HepG2 (cell line): ENCODE measurements around the gene PANK2. TPM values are rescaled to one million over a fixed set of nuclear protein-coding genes. Genes with fewer than 3 reads are reported as not detected.
A peak's percentile ranks its signal among the peaks of the same experiment; 100 is the strongest.

Experiments
- ATAD3A ChIP-seq: sonication (generic); formaldehyde crosslinking; IDR thresholded peaks from 2 replicates; pipeline ENCODE4 v1.4.0; 2020; ENCODE audit warnings: missing genetic modification reagents
- ESRRA ChIP-seq: sonication (generic); formaldehyde crosslinking; IDR thresholded peaks from 2 replicates; pipeline ENCODE4 v1.5.1; 2020; ENCODE audit warnings: mild to moderate bottlenecking, low read depth, missing genetic modification reagents
- FOXP1 ChIP-seq, 2 experiments: fragments of 450-650 bp in 1 of 2; IDR thresholded peaks; 2 replicates each; pipeline ENCODE4 v1.6.1; 2017 to 2018; ENCODE audit warnings: antibody characterized with exemption in 1 of 2
- PITX1 ChIP-seq: sonication (generic); formaldehyde crosslinking; IDR thresholded peaks from 2 replicates; pipeline ENCODE4 v1.5.1; 2020; ENCODE audit warnings: mild to moderate bottlenecking, missing genetic modification reagents
- SMAD9 ChIP-seq: sonication (generic); formaldehyde crosslinking; IDR thresholded peaks from 2 replicates; pipeline ENCODE4 v1.5.1; 2020; ENCODE audit warnings: mild to moderate bottlenecking, missing genetic modification reagents
- ZNF547 ChIP-seq: sonication (generic); formaldehyde crosslinking; IDR thresholded peaks from 2 replicates; pipeline ENCODE4 v1.5.1; 2020; ENCODE audit warnings: mild to moderate bottlenecking, missing genetic modification reagents
- ZNF563 ChIP-seq: sonication (generic); formaldehyde crosslinking; IDR thresholded peaks from 2 replicates; pipeline ENCODE4 v1.8.0; 2022; ENCODE audit warnings: mild to moderate bottlenecking, moderate library complexity, missing genetic modification reagents
- polyA plus RNA-seq, 8 experiments: library from polyadenylated mRNA; depleted of rRNA in 3 of 8; stranded (reverse) in 7 of 8; unstranded in 1 of 8; fragments of >200 nt; fragmentation: Illumina TruSeq in 4 of 8; extraction: Trizol in 4 of 8; gene quantifications; 2 replicates each; pipeline versions ENCODE4 v1.2.1 to v1.2.3, GENCODE V29; 2011 to 2016; ENCODE audit warnings: low read depth in 4 of 8, missing spikeins in 1 of 8, mixed read lengths in 1 of 8; ENCODE audit not compliant: insufficient read depth in 1 of 8
- total RNA-seq, 5 experiments: library from RNA; depleted of rRNA; stranded (reverse); fragments of >200 nt; fragmentation: Illumina TruSeq; extraction: Trizol; gene quantifications; 2 replicates each; pipeline ENCODE4 v1.2.3, GENCODE V29; 2016; ENCODE audit warnings: low read depth in 1 of 5
- TF ChIP-seq, protein P1 (sequence below): sonication (generic); formaldehyde crosslinking; IDR thresholded peaks from one replicate; pipeline ENCODE4 v1.5.1; 2020; ENCODE audit warnings: mild to moderate bottlenecking, missing genetic modification reagents; ENCODE audit errors: not compliant biosample characterization
- TF ChIP-seq, protein P2 (sequence below): sonication (generic); formaldehyde crosslinking; IDR thresholded peaks from 2 replicates; pipeline ENCODE4 v1.5.0; 2020; ENCODE audit warnings: mild to moderate bottlenecking, missing genetic modification reagents, borderline replicate concordance
- TF ChIP-seq, protein P3 (sequence below): sonication (generic); formaldehyde crosslinking; IDR thresholded peaks from 2 replicates; pipeline ENCODE4 v1.4.0; 2020; ENCODE audit warnings: mild to moderate bottlenecking, missing genetic modification reagents

The PANK2 gene
- total and polyA plus RNA-seq, 2 of the 13 experiments (the other 11 are each of a cell fraction or from before 2014, with no cell fraction given): 39.2 to 123 TPM

DNA sequence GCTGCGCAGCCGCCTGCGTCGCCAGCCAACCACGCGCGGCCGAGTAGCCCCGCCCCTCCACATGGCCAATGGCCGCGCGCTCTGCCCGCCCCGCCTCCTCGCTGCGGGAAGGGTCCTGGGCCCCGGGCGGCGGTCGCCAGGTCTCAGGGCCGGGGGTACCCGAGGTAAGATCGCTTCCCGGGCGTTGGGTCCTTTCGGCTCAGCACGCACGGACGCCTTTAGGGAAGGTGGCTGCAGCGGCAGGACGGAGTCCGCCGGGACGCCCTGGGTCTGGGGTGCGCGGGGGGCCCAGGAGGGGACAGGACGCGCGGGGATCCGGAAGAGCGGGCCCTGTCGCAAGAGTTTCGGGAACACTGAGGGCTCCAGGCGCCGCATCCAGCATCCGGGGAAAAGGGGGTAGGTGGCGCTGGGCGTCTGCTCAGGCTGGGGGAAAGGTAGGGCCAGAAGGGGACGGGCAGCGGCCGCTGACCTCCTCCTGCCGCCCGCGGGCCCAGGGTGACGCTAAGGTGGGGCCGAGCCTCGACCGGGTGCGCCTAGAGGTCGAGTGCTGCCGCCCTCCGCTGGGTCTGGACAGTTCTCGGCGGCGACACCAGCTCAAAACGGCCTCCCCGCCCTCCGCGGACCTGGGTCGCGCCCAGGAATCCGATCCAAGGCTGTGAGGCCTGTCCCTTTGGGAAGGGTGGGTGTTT, 42.3 kb upstream of the PANK2 start, which contains the start of gene MAVS (continued):
- TF ChIP-seq, protein P1, sequence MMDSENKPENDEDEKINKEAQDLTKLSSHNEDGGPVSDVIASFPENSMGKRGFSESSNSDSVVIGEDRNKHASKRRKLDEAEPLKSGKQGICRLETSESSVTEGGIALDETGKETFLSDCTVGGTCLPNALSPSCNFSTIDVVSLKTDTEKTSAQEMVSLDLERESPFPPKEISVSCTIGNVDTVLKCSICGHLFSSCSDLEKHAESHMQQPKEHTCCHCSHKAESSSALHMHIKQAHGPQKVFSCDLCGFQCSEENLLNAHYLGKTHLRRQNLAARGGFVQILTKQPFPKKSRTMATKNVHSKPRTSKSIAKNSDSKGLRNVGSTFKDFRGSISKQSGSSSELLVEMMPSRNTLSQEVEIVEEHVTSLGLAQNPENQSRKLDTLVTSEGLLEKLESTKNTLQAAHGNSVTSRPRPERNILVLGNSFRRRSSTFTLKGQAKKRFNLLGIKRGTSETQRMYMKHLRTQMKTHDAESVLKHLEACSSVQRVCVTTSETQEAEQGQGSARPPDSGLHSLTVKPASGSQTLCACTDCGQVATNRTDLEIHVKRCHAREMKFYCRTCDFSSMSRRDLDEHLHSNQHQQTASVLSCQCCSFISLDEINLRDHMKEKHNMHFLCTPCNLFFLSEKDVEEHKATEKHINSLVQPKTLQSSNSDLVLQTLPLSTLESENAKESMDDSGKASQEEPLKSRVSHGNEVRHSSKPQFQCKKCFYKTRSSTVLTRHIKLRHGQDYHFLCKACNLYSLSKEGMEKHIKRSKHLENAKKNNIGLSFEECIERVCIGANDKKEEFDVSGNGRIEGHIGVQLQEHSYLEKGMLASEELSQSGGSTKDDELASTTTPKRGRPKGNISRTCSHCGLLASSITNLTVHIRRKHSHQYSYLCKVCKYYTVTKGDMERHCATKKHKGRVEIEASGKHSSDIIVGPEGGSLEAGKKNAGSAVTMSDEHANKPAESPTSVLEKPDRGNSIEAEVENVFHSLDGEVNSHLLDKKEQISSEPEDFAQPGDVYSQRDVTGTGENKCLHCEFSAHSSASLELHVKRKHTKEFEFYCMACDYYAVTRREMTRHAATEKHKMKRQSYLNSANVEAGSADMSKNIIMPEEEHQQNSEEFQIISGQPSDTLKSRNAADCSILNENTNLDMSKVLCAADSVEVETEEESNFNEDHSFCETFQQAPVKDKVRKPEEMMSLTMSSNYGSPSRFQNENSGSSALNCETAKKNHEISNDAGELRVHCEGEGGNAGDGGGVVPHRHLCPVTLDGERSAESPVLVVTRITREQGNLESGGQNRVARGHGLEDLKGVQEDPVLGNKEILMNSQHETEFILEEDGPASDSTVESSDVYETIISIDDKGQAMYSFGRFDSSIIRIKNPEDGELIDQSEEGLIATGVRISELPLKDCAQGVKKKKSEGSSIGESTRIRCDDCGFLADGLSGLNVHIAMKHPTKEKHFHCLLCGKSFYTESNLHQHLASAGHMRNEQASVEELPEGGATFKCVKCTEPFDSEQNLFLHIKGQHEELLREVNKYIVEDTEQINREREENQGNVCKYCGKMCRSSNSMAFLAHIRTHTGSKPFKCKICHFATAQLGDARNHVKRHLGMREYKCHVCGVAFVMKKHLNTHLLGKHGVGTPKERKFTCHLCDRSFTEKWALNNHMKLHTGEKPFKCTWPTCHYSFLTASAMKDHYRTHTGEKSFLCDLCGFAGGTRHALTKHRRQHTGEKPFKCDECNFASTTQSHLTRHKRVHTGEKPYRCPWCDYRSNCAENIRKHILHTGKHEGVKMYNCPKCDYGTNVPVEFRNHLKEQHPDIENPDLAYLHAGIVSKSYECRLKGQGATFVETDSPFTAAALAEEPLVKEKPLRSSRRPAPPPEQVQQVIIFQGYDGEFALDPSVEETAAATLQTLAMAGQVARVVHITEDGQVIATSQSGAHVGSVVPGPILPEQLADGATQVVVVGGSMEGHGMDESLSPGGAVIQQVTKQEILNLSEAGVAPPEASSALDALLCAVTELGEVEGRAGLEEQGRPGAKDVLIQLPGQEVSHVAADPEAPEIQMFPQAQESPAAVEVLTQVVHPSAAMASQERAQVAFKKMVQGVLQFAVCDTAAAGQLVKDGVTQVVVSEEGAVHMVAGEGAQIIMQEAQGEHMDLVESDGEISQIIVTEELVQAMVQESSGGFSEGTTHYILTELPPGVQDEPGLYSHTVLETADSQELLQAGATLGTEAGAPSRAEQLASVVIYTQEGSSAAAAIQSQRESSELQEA (CRISPR knock-in tag): no peak
- TF ChIP-seq ZNF563 (CRISPR knock-in tag): peak; percentile 75
- no peak for TF ChIP-seq FOXP1 (IDR thresholded peaks at IDR 0.05)
- no peak; the same call in 1 of the 2 replicates for TF ChIP-seq FOXP1 (CRISPR knock-in tag; IDR thresholded peaks at IDR 0.05)
- peak; percentile 80 for TF ChIP-seq PITX1
- TF ChIP-seq ATAD3A (CRISPR knock-in tag): peak; percentile 71; the same call in 1 of the 2 replicates
- TF ChIP-seq, protein P2, sequence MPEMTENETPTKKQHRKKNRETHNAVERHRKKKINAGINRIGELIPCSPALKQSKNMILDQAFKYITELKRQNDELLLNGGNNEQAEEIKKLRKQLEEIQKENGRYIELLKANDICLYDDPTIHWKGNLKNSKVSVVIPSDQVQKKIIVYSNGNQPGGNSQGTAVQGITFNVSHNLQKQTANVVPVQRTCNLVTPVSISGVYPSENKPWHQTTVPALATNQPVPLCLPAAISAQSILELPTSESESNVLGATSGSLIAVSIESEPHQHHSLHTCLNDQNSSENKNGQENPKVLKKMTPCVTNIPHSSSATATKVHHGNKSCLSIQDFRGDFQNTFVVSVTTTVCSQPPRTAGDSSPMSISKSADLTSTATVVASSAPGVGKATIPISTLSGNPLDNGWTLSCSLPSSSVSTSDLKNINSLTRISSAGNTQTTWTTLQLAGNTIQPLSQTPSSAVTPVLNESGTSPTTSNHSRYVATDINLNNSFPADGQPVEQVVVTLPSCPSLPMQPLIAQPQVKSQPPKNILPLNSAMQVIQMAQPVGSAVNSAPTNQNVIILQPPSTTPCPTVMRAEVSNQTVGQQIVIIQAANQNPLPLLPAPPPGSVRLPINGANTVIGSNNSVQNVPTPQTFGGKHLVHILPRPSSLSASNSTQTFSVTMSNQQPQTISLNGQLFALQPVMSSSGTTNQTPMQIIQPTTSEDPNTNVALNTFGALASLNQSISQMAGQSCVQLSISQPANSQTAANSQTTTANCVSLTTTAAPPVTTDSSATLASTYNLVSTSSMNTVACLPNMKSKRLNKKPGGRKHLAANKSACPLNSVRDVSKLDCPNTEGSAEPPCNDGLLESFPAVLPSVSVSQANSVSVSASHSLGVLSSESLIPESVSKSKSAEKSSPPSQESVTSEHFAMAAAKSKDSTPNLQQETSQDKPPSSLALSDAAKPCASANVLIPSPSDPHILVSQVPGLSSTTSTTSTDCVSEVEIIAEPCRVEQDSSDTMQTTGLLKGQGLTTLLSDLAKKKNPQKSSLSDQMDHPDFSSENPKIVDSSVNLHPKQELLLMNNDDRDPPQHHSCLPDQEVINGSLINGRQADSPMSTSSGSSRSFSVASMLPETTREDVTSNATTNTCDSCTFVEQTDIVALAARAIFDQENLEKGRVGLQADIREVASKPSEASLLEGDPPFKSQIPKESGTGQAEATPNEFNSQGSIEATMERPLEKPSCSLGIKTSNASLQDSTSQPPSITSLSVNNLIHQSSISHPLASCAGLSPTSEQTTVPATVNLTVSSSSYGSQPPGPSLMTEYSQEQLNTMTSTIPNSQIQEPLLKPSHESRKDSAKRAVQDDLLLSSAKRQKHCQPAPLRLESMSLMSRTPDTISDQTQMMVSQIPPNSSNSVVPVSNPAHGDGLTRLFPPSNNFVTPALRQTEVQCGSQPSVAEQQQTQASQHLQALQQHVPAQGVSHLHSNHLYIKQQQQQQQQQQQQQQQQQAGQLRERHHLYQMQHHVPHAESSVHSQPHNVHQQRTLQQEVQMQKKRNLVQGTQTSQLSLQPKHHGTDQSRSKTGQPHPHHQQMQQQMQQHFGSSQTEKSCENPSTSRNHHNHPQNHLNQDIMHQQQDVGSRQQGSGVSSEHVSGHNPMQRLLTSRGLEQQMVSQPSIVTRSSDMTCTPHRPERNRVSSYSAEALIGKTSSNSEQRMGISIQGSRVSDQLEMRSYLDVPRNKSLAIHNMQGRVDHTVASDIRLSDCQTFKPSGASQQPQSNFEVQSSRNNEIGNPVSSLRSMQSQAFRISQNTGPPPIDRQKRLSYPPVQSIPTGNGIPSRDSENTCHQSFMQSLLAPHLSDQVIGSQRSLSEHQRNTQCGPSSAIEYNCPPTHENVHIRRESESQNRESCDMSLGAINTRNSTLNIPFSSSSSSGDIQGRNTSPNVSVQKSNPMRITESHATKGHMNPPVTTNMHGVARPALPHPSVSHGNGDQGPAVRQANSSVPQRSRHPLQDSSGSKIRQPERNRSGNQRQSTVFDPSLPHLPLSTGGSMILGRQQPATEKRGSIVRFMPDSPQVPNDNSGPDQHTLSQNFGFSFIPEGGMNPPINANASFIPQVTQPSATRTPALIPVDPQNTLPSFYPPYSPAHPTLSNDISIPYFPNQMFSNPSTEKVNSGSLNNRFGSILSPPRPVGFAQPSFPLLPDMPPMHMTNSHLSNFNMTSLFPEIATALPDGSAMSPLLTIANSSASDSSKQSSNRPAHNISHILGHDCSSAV (CRISPR knock-in tag): peak; percentile 84; the same call in 1 of the 2 replicates
- TF ChIP-seq ESRRA: peak; percentile 40
- TF ChIP-seq ZNF547 (CRISPR knock-in tag): peak; percentile 6; the same call in 1 of the 2 replicates
- TF ChIP-seq SMAD9 (CRISPR knock-in tag): no peak
- TF ChIP-seq, protein P3, sequence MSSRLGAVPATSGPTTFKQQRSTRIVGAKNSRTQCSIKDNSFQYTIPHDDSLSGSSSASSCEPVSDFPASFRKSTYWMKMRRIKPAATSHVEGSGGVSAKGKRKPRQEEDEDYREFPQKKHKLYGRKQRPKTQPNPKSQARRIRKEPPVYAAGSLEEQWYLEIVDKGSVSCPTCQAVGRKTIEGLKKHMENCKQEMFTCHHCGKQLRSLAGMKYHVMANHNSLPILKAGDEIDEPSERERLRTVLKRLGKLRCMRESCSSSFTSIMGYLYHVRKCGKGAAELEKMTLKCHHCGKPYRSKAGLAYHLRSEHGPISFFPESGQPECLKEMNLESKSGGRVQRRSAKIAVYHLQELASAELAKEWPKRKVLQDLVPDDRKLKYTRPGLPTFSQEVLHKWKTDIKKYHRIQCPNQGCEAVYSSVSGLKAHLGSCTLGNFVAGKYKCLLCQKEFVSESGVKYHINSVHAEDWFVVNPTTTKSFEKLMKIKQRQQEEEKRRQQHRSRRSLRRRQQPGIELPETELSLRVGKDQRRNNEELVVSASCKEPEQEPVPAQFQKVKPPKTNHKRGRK: no peak
